IgD-negative memory B cell (primary cell): Measurements from ENCODE around the gene XPA. TPM values are rescaled to one million over a fixed set of nuclear protein-coding genes. Genes with fewer than 3 reads are reported as not detected.
A peak's percentile ranks its signal among the peaks of the same experiment; 100 is the strongest.

ENCODE experiments used
- H3K27ac Mint-ChIP-seq, 3 donors: one replicate each; pipeline ENCODE4 v1.8.0; 2020 to 2022; ENCODE audit warnings: mild to moderate bottlenecking in 3 of 3, mixed read lengths in 3 of 3, moderate library complexity in 1 of 3
- H3K27me3 Mint-ChIP-seq: one replicate; pipeline ENCODE4 v1.8.0; 2021; ENCODE audit warnings: mixed read lengths
- H3K36me3 Mint-ChIP-seq: one replicate; pipeline ENCODE4 v1.8.0; 2020; ENCODE audit warnings: mild to moderate bottlenecking, mixed read lengths
- H3K4me1 Mint-ChIP-seq, 3 donors: one replicate each; pipeline ENCODE4 v1.8.0; 2020 to 2022; ENCODE audit warnings: mixed read lengths in 3 of 3, mild to moderate bottlenecking in 1 of 3
- H3K4me3 Mint-ChIP-seq, 4 donors: one replicate each; pipeline ENCODE4 v1.8.0; 2020 to 2022; ENCODE audit warnings: mild to moderate bottlenecking in 4 of 4, mixed read lengths in 4 of 4, moderate library complexity in 3 of 4
- H3K9me3 Mint-ChIP-seq, 3 donors: one replicate each; pipeline ENCODE4 v1.8.0; 2020 to 2021; ENCODE audit warnings: mixed read lengths in 3 of 3, mild to moderate bottlenecking in 1 of 3
- polyA plus RNA-seq: library from polyadenylated mRNA; unstranded; fragments of 300-500 nt; fragmentation: Illumina TruSeq; gene quantifications from one replicate; pipeline ENCODE4 v1.2.3, GENCODE V29; 2021

The XPA gene
- polyA plus RNA-seq, 1 donor from 2014 or later = 33.6 TPM

DNA sequence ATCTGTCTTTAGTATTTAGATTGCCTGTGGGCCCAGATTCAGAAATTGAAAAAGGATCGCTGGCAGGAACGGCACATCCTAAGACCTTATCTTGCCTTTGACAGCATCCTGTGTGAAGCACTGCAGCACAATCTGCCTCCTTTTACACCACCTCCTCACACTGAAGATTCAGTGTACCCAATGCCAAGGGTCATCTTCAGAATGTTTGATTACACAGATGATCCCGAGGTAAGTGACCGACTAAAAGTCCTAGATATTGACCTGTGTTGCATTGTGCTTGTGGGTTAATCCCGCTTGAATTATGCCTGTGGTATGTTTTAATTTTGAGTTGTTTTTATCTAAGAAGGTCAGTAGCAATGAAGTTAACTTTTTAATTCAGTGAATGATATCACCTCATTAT is 49.1 kb downstream of the XPA start:
- Mint-ChIP-seq H3K4me3 (no peak overlapping the region), H3K27ac (no peak overlapping the region), H3K9me3 (no peaks in the 10 kb centered on the region), H3K27me3 (no peaks in the 10 kb centered on the region), H3K36me3 (peaks cover 7% of the 10 kb centered on the region), H3K4me1 (peaks cover 0 to 2% (median 0%) of the 10 kb centered on the region in 3 donors)

DNA sequence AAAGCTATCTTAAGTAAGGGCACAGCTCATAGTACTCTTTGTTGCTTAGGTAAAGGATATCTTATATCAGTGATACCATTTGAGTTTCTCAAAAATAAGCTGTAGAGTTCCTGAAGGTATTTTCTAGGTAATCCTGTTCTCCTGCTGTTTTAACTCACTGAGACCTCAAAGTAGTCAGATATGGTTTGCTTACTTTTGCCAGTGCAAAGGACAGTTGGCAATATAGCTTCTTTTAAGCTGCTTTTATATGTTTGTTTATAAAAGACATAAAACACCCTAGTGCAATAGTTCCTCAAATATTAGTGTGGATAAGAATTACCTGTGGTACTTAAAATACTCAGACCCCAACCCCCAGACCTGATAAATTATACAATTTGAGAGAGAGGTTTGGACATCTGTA is 51.4 kb downstream of the XPA start:
- Mint-ChIP-seq H3K4me1 (peaks cover 0 to 2% (median 0%) of the 10 kb centered on the region in 3 donors), H3K36me3 (peaks cover 7% of the 10 kb centered on the region), H3K4me3 (no peak overlapping the region), H3K9me3 (no peaks in the 10 kb centered on the region), H3K27me3 (no peaks in the 10 kb centered on the region), H3K27ac (no peak overlapping the region)

- Mint-ChIP-seq H3K27me3 (no peaks in the 10 kb centered on the region), H3K4me3 (no peak overlapping the region), H3K36me3 (peaks cover 6% of the 10 kb centered on the region), H3K27ac (peak overlapping the region in 1 of 3 donors; percentile 88), H3K9me3 (no peaks in the 10 kb centered on the region), H3K4me1 (peaks cover 19 to 26% (median 21%) of the 10 kb centered on the region in 3 donors)
Observed at GRCh38 chr9:97640325-97640724, 56.8 kb downstream of the XPA start.

DNA sequence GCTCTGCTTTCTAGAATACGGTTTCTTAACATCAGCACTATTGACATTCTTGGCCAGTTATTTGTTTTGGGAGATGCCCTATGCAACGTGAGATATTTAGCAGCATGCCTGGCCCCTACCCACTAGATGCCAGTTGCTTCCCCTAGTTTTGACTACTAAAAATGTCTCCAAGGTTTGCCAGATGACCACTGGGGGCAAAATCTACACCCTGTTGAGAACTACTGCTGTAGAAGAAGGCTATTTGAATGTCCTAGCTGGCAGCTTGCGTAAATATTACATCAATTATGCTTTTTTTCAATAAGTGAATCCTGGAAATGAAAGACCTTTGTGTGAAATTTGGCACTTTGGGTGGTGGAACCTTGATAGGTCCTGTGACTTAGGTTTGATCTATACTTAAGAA is 58.5 kb downstream of the XPA start:
- Mint-ChIP-seq H3K27ac (peak overlapping the region in 1 of 3 donors; percentile 41), H3K9me3 (no peaks in the 10 kb centered on the region), H3K4me3 (peak overlapping the region in 1 of 4 donors; percentile 3), H3K27me3 (no peaks in the 10 kb centered on the region), H3K4me1 (peaks cover 27 to 37% (median 32%) of the 10 kb centered on the region in 3 donors), H3K36me3 (peaks cover 5% of the 10 kb centered on the region)

DNA sequence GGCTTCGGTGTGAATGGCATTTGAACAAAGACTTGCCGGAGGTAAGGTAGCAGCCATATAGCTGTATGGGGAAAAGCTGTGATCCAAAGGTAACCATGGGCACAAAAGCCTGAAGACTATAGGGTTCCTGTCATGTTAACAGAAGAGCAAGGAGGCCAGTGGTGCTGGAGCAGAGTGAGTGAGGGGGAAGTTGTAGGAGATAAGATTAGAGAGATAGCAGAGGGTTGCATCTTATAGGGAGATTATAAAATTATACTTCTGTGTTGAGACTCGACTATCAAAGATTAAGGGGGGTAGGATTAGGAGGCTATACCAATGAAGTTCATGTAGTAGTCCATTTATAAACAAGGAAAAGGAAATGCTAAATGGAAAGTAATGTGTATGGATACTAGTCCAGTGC is 60.2 kb downstream of the XPA start:
- Mint-ChIP-seq H3K9me3 (no peaks in the 10 kb centered on the region), H3K4me1 (peaks cover 29 to 44% (median 42%) of the 10 kb centered on the region in 3 donors), H3K27ac (no peak overlapping the region), H3K27me3 (no peaks in the 10 kb centered on the region), H3K4me3 (peak overlapping the region in 3 of 4 donors; percentile 19 to 47 (median 46)), H3K36me3 (no peaks in the 10 kb centered on the region)

DNA sequence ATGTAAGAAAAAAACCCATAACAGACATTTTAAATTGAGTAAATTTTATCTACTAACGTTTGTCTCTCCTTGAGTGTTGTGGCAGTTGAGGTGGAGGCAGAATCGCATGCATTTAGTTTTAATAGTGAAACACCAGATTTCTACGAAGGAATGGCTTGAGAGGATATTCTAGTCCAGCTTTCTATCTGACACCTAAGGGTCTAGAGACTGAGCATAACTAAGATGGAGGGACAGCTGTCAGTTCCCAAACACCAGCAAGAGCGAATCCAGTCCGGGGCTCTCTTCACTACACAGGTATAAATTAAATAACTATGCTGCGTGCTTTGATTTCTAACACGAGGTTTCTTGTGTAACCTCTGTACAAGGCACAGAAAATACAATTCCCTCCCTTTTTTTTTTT is 62.1 kb downstream of the XPA start:
- Mint-ChIP-seq H3K4me1 (peaks cover 28 to 47% (median 43%) of the 10 kb centered on the region in 3 donors), H3K36me3 (no peaks in the 10 kb centered on the region), H3K27ac (peak overlapping the region in 2 of 3 donors; percentile 67 to 94)

DNA sequence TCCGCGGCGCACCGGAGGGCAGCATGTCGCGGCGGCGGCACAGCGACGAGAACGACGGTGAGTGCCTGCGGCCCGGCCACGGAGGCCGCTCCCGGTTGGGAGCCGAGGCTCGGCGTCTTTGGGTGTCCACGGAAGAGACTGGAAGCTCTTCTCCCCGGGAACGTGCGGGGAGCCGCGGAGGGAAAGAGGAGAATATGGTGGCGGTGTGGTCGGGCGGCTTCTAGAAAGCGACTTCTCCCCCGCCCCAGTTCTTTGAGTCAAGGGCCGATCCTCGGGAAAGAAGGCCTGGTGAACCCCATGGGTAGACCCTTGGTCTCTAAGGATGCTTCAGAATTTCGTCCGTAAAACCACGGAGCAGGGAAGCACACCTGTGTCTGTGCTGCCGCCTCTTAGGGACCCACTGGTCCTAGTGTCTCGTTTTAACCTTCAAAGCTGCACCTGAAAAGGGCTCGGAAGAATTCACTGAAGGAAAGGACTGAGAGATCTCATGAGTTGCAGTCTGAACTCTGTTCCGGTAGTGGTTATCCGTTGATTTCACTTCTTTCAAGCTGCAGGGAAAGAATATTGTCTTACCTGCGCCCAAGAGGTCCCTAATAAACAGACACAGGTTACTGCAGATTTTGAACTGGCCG is 63.2 kb downstream of the XPA start:
- no peaks in the 10 kb centered on the region for H3K36me3 Mint-ChIP-seq
- peak overlapping the region; percentile 94 to 99 (median 97) for H3K27ac Mint-ChIP-seq
- no peaks in the 10 kb centered on the region for H3K9me3 Mint-ChIP-seq
- peaks cover 32 to 52% (median 43%) of the 10 kb centered on the region in 3 donors for H3K4me1 Mint-ChIP-seq
- H3K27me3 Mint-ChIP-seq = no peaks in the 10 kb centered on the region
- H3K4me3 Mint-ChIP-seq = peak overlapping the region; percentile 93 to 98 (median 96)

More for the DNA sequence above, 62.1 kb downstream of the XPA start:
- peak overlapping the region; percentile 93 to 98 (median 96) for H3K4me3 Mint-ChIP-seq
- H3K9me3 Mint-ChIP-seq = no peaks in the 10 kb centered on the region
- H3K27me3 Mint-ChIP-seq = no peaks in the 10 kb centered on the region

- H3K9me3 Mint-ChIP-seq = no peaks in the 10 kb centered on the region
- H3K4me1 Mint-ChIP-seq = peaks cover 34 to 46% (median 35%) of the 10 kb centered on the region in 3 donors
- H3K27me3 Mint-ChIP-seq = no peaks in the 10 kb centered on the region
- peak within 1 kb of the TSS; percentile 94 to 99 (median 97) for H3K27ac Mint-ChIP-seq
- H3K36me3 Mint-ChIP-seq = no peaks in the 10 kb centered on the region
- H3K4me3 Mint-ChIP-seq = peak within 1 kb of the TSS; percentile 93 to 98 (median 96)
Observed at GRCh38 chr9:97632985-97633858, 63.9 kb downstream of the XPA start, which contains the start of the genes NCBP1 and TSTD2. Gene NCBP1, plus strand, starts transcription at chr9:97633821. Its CDS starts 61 bp downstream, at chr9:97633882. Gene TSTD2, minus strand, starts transcription at chr9:97633368. Its CDS starts 5,806 bp downstream, at chr9:97627562.

GRCh38 chr9:97632248-97632984 is 64.7 kb downstream of the XPA start:
- Mint-ChIP-seq H3K9me3 (no peaks in the 10 kb centered on the region), H3K27me3 (no peaks in the 10 kb centered on the region), H3K4me3 (peak overlapping the region; percentile 93 to 98 (median 96)), H3K27ac (peak overlapping the region; percentile 94 to 99 (median 97)), H3K36me3 (no peaks in the 10 kb centered on the region), H3K4me1 (peaks cover 32 to 40% (median 34%) of the 10 kb centered on the region in 3 donors)

- Mint-ChIP-seq H3K36me3 (no peaks in the 10 kb centered on the region), H3K4me3 (no peak overlapping the region), H3K4me1 (peaks cover 26 to 30% (median 29%) of the 10 kb centered on the region in 3 donors), H3K27me3 (no peaks in the 10 kb centered on the region), H3K9me3 (no peaks in the 10 kb centered on the region), H3K27ac (no peak overlapping the region)
Observed at GRCh38 chr9:97630591-97630990, 66.5 kb downstream of the XPA start.

GRCh38 chr9:97629156-97629555 is 68.0 kb downstream of the XPA start:
- Mint-ChIP-seq H3K36me3 (no peaks in the 10 kb centered on the region), H3K27me3 (no peaks in the 10 kb centered on the region), H3K27ac (no peak overlapping the region), H3K4me1 (peaks cover 16 to 22% (median 20%) of the 10 kb centered on the region in 3 donors), H3K4me3 (no peak overlapping the region), H3K9me3 (no peaks in the 10 kb centered on the region)

- Mint-ChIP-seq H3K36me3 (no peaks in the 10 kb centered on the region), H3K4me1 (peaks cover 15 to 21% (median 18%) of the 10 kb centered on the region in 3 donors), H3K27me3 (no peaks in the 10 kb centered on the region), H3K9me3 (no peaks in the 10 kb centered on the region), H3K4me3 (no peak overlapping the region), H3K27ac (no peak overlapping the region)
Observed at GRCh38 chr9:97628668-97629067, 68.5 kb downstream of the XPA start.

GRCh38 chr9:97627624-97628023 is 69.5 kb downstream of the XPA start:
- H3K9me3 Mint-ChIP-seq = no peaks in the 10 kb centered on the region
- peaks cover 12 to 21% (median 17%) of the 10 kb centered on the region in 3 donors for H3K4me1 Mint-ChIP-seq
- H3K36me3 Mint-ChIP-seq = no peaks in the 10 kb centered on the region
- H3K27ac Mint-ChIP-seq = no peak overlapping the region
- no peak overlapping the region for H3K4me3 Mint-ChIP-seq
- H3K27me3 Mint-ChIP-seq = no peaks in the 10 kb centered on the region

GRCh38 chr9:97625620-97626019 is 71.5 kb downstream of the XPA start:
- no peak overlapping the region for H3K27ac Mint-ChIP-seq
- no peak overlapping the region for H3K4me3 Mint-ChIP-seq
- H3K36me3 Mint-ChIP-seq = no peaks in the 10 kb centered on the region
- no peaks in the 10 kb centered on the region for H3K9me3 Mint-ChIP-seq
- peaks cover 8 to 13% (median 9%) of the 10 kb centered on the region in 3 donors for H3K4me1 Mint-ChIP-seq
- H3K27me3 Mint-ChIP-seq = no peaks in the 10 kb centered on the region
